K562 (cell line): ENCODE measurements around the gene CHAC1. TPM values are rescaled to one million over a fixed set of nuclear protein-coding genes. Genes with fewer than 3 reads are reported as not detected.
A peak's percentile ranks its signal among the peaks of the same experiment; 100 is the strongest.

Source experiments
- CHD2 ChIP-seq: IDR thresholded peaks from 2 replicates; pipeline ENCODE4 v1.6.1; 2011; ENCODE audit warnings: low read depth, low read length
- DLX4 ChIP-seq: fragments of 250-450 bp; sonication (Bioruptor Pico); IDR thresholded peaks from 2 replicates; pipeline ENCODE4 v1.6.1; 2021; ENCODE audit warnings: mild to moderate bottlenecking
- ELF2 ChIP-seq: fragments of 250-450 bp; sonication (Bioruptor Pico); IDR thresholded peaks from 2 replicates; pipeline ENCODE4 v1.5.0; 2021; ENCODE audit warnings: mild to moderate bottlenecking
- FOXJ3 ChIP-seq: sonication (generic); formaldehyde crosslinking; IDR thresholded peaks from 2 replicates; pipeline ENCODE4 v1.4.0; 2020; ENCODE audit warnings: mild to moderate bottlenecking, missing genetic modification reagents
- FOXK1 ChIP-seq: sonication (generic); formaldehyde crosslinking; IDR thresholded peaks from 2 replicates; pipeline ENCODE4 v1.8.0; 2022; ENCODE audit warnings: missing genetic modification reagents, mild to moderate bottlenecking, borderline replicate concordance
- HMGN3 ChIP-seq: IDR thresholded peaks from 2 replicates; pipeline ENCODE4 v1.6.1; 2011; ENCODE audit warnings: borderline replicate concordance, low read depth, mild to moderate bottlenecking, mixed read lengths, low read length; ENCODE audit not compliant: insufficient read length; ENCODE audit errors: extremely low read depth
- KAT7 ChIP-seq: sonication (generic); formaldehyde crosslinking; IDR thresholded peaks from 2 replicates; pipeline ENCODE4 v1.8.0; 2022; ENCODE audit warnings: missing genetic modification reagents, mild to moderate bottlenecking, borderline replicate concordance
- KDM5B ChIP-seq: fragments of 200-600 bp; sonication (generic); IDR thresholded peaks from 2 replicates; pipeline ENCODE4 v1.6.1; 2012; ENCODE audit warnings: low read depth, mild to moderate bottlenecking, moderate library complexity, low read length, control low read depth, inconsistent platforms; ENCODE audit not compliant: insufficient replicate concordance
- LCOR ChIP-seq: sonication (generic); formaldehyde crosslinking; IDR thresholded peaks from 2 replicates; pipeline ENCODE4 v1.8.0; 2022; ENCODE audit warnings: mild to moderate bottlenecking, missing genetic modification reagents
- MBD2 ChIP-seq: sonication (generic); IDR thresholded peaks from 2 replicates; pipeline ENCODE4 v1.6.1; 2016; ENCODE audit warnings: low read depth, borderline replicate concordance
- MECOM ChIP-seq: fragments of 250-450 bp; sonication (Bioruptor Pico); IDR thresholded peaks from 2 replicates; pipeline ENCODE4 v1.8.0; 2022; ENCODE audit warnings: inconsistent platforms
- MED1 ChIP-seq: sonication (generic); formaldehyde crosslinking; IDR thresholded peaks from 2 replicates; pipeline ENCODE4 v1.8.1; 2023; ENCODE audit warnings: missing genetic modification reagents, borderline replicate concordance
- MTF1 ChIP-seq: fragments of 250-450 bp; sonication (Bioruptor Pico); IDR thresholded peaks from 2 replicates; pipeline ENCODE4 v1.9.0; 2021; ENCODE audit warnings: moderate library complexity, mild to moderate bottlenecking, inconsistent platforms, borderline replicate concordance
- MXD1 ChIP-seq: fragments of 250-450 bp; sonication (Bioruptor Pico); IDR thresholded peaks from 2 replicates; pipeline ENCODE4 v1.8.0; 2021; ENCODE audit warnings: borderline replicate concordance, mild to moderate bottlenecking, moderate library complexity; ENCODE audit not compliant: poor library complexity, severe bottlenecking
- RBBP5 ChIP-seq: fragments of 200-600 bp; sonication (generic); IDR thresholded peaks from 2 replicates; pipeline ENCODE4 v1.6.1; 2012; ENCODE audit warnings: borderline replicate concordance, mild to moderate bottlenecking, low read length, control low read depth, inconsistent platforms; ENCODE audit not compliant: insufficient read depth, poor library complexity, severe bottlenecking
- TEAD1 ChIP-seq, 2 experiments: fragments of 450-650 bp in 1 of 2; sonication (generic) in 1 of 2; formaldehyde crosslinking; IDR thresholded peaks; 2 replicates each; pipeline versions ENCODE4 v1.4.0 to v1.8.0; 2020 to 2022; ENCODE audit warnings: mild to moderate bottlenecking in 2 of 2, missing genetic modification reagents in 1 of 2
- TFAM ChIP-seq: fragments of 250-450 bp; sonication (Bioruptor Pico); conservative IDR thresholded peaks from 2 replicates; pipeline ENCODE4 v1.5.0; 2021; ENCODE audit warnings: mild to moderate bottlenecking, moderate library complexity
- TFAP4 ChIP-seq: sonication (generic); formaldehyde crosslinking; IDR thresholded peaks from 2 replicates; pipeline ENCODE4 v1.8.0; 2022; ENCODE audit warnings: missing genetic modification reagents, mild to moderate bottlenecking, moderate library complexity, borderline replicate concordance
- ZBTB33 ChIP-seq: sonication (generic); formaldehyde crosslinking; IDR thresholded peaks from 2 replicates; pipeline ENCODE4 v1.8.1; 2023; ENCODE audit warnings: mild to moderate bottlenecking, missing genetic modification reagents
- ZNF143 ChIP-seq: sonication (generic); formaldehyde crosslinking; IDR thresholded peaks from 2 replicates; pipeline ENCODE4 v1.9.0; 2022; ENCODE audit warnings: mild to moderate bottlenecking, missing genetic modification reagents
- ZNF311 ChIP-seq: fragments of 250-450 bp; sonication (Bioruptor Pico); IDR thresholded peaks from 2 replicates; pipeline ENCODE4 v1.4.0; 2020; ENCODE audit warnings: mild to moderate bottlenecking, moderate library complexity
- ZNF551 ChIP-seq: fragments of 250-450 bp; sonication (Bioruptor Pico); IDR thresholded peaks from 2 replicates; pipeline ENCODE4 v1.5.0; 2021; ENCODE audit warnings: mild to moderate bottlenecking, moderate library complexity
- ZNF589 ChIP-seq: fragments of 200-800 bp; sonication (Bioruptor generic); IDR thresholded peaks from 2 replicates; pipeline ENCODE4 v1.6.1; 2016; ENCODE audit warnings: low read depth, missing genetic modification characterization, missing compliant biosample characterization
- ZNF644 ChIP-seq: fragments of 200-800 bp; sonication (Bioruptor generic); IDR thresholded peaks from 2 replicates; pipeline ENCODE4 v1.6.1; 2016; ENCODE audit warnings: low read depth, missing genetic modification characterization, missing compliant biosample characterization
- polyA plus RNA-seq, 8 experiments: library from polyadenylated mRNA; depleted of rRNA in 4 of 8; stranded (reverse) in 5 of 8; unstranded in 3 of 8; fragments of >200 nt; fragmentation: Nextera tagmentation in 2 of 8; fragmentation: Illumina TruSeq in 1 of 8; extraction: Ambion mirVana in 2 of 8; extraction: Trizol in 1 of 8; gene quantifications; 2 replicates each; pipeline versions ENCODE4 v1.2.1 to v1.2.3, GENCODE V29; 2011 to 2014; ENCODE audit warnings: inconsistent platforms in 1 of 8, missing spikeins in 1 of 8
- total RNA-seq, 7 experiments: library from RNA; depleted of rRNA in 6 of 7; stranded (reverse); fragments of >200 nt in 6 of 7; fragmentation: Illumina TruSeq in 2 of 7; extraction: Trizol in 2 of 7; gene quantifications; 2 replicates each; pipeline versions ENCODE4 v1.2.1 to v1.2.3, GENCODE V29; 2011 to 2021; ENCODE audit warnings: low replicate concordance in 1 of 7

Gene CHAC1
- total and polyA plus RNA-seq, 9 of the 15 experiments (the other 6 are each of a cell fraction or from before 2014, with no cell fraction given): 0.47 to 39.0 (median 7.5) TPM

GRCh38 chr15:40928821-40929659 lies 24.2 kb upstream of the CHAC1 start, which contains the start of gene DLL4 (continued):
- TF ChIP-seq ZNF311 (CRISPR knock-in tag) (no peak), ELF2 (CRISPR knock-in tag) (no peak), TFAP4 (CRISPR knock-in tag) (no peak; the same call in 1 of the 2 replicates), MXD1 (CRISPR knock-in tag) (no peak), ZBTB33 (CRISPR knock-in tag) (peak; percentile 86), ZNF589 (no peak), MBD2 (0 out of 2 replicates have a peak, but pooled peaks have one; percentile 34), FOXJ3 (CRISPR knock-in tag) (no peak), RBBP5 (peak; percentile 65), DLX4 (CRISPR knock-in tag) (no peak), CHD2 (no peak), KAT7 (CRISPR knock-in tag) (peak; percentile 97; the same call in 1 of the 2 replicates), TEAD1 (CRISPR knock-in tag; IDR thresholded peaks at IDR 0.05) (peak in 1 of 2 experiments; percentile 85; a peak in 3 of 4 replicates), TFAM (no peak), MED1 (CRISPR knock-in tag) (no peak), HMGN3 (no peak), LCOR (peak; percentile 75; the same call in 1 of the 2 replicates), FOXK1 (CRISPR knock-in tag) (peak; percentile 91; the same call in 1 of the 2 replicates), ZNF644 (tag) (no peak), MECOM (CRISPR knock-in tag) (no peak), ZNF551 (CRISPR knock-in tag) (no peak), ZNF143 (CRISPR knock-in tag) (no peak), KDM5B (peak; percentile 100), MTF1 (no peak)
